GM12878 (cell line): ENCODE results near the gene AKAP14.
A peak's percentile ranks its signal among the peaks of the same experiment; 100 is the strongest.

Experiments used
- CEBPB ChIP-seq, 2 experiments: fragments of 150-350 bp in 1 of 2; IDR thresholded peaks; 2 replicates each; pipeline ENCODE4 v1.6.1; 2012 to 2014; ENCODE audit warnings: low read depth in 2 of 2, low read length in 2 of 2, borderline replicate concordance in 1 of 2, inconsistent platforms in 1 of 2
- CHD4 ChIP-seq: fragments of 200-600 bp; sonication (generic); IDR thresholded peaks from 2 replicates; pipeline ENCODE4 v1.6.1; 2016; ENCODE audit warnings: mild to moderate bottlenecking
- EZH2 ChIP-seq: IDR thresholded peaks from 2 replicates; pipeline ENCODE4 v1.6.1; 2012; ENCODE audit warnings: low read depth, mild to moderate bottlenecking, control low read depth, inconsistent platforms, low read length, borderline replicate concordance; ENCODE audit not compliant: control insufficient read depth
- GABPA ChIP-seq: IDR thresholded peaks from 2 replicates; pipeline ENCODE4 v1.6.1; 2014; ENCODE audit warnings: antibody characterized with exemption, low read depth, mild to moderate bottlenecking, inconsistent platforms
- HDGF ChIP-seq: fragments of 450-650 bp; IDR thresholded peaks from 2 replicates; pipeline ENCODE4 v1.6.1; 2016; ENCODE audit warnings: antibody characterized with exemption
- KDM1A ChIP-seq: fragments of 200-600 bp; sonication (generic); IDR thresholded peaks from 2 replicates; pipeline ENCODE4 v1.6.1; 2016; ENCODE audit warnings: borderline replicate concordance
- MXI1 ChIP-seq: fragments of 150-350 bp; IDR thresholded peaks from 2 replicates; pipeline ENCODE4 v1.6.1; 2011; ENCODE audit warnings: low read depth, mild to moderate bottlenecking, inconsistent platforms, low read length, improper control_type of control experiment
- POLR2AphosphoS2 ChIP-seq: IDR thresholded peaks from 2 replicates; pipeline ENCODE4 v1.6.1; 2011; ENCODE audit warnings: low read depth, mild to moderate bottlenecking, low read length, improper control_type of control experiment, moderate library complexity
- RFX5 ChIP-seq: IDR thresholded peaks from 2 replicates; pipeline ENCODE4 v1.6.1; 2011; ENCODE audit warnings: low read depth, low read length, improper control_type of control experiment
- YY1 ChIP-seq: IDR thresholded peaks from 2 replicates; pipeline ENCODE4 v1.6.1; 2011; ENCODE audit warnings: low read depth, mild to moderate bottlenecking, low read length
- ZNF24 ChIP-seq: fragments of 450-650 bp; IDR thresholded peaks from 2 replicates; pipeline ENCODE4 v1.6.1; 2017; ENCODE audit warnings: antibody characterized with exemption, mild to moderate bottlenecking
- TF ChIP-seq, protein P1 (sequence below): fragments of 150-350 bp; IDR thresholded peaks from 2 replicates; pipeline ENCODE4 v1.6.1; 2016; ENCODE audit warnings: low read depth, low read length
- TF ChIP-seq, protein P2 (sequence below), 3 experiments: IDR thresholded peaks in 2 of 3; conservative IDR thresholded peaks in 1 of 3; 2 replicates each; pipeline ENCODE4 v1.5.1; 2011; ENCODE audit warnings: low read depth in 3 of 3, low read length in 3 of 3, mild to moderate bottlenecking in 3 of 3, control low read depth in 2 of 3, moderate library complexity in 2 of 3, inconsistent platforms in 1 of 3, mixed read lengths in 1 of 3; ENCODE audit not compliant: control insufficient read depth in 2 of 3, insufficient read depth in 1 of 3; ENCODE audit errors: extremely low read depth in 1 of 3

DNA sequence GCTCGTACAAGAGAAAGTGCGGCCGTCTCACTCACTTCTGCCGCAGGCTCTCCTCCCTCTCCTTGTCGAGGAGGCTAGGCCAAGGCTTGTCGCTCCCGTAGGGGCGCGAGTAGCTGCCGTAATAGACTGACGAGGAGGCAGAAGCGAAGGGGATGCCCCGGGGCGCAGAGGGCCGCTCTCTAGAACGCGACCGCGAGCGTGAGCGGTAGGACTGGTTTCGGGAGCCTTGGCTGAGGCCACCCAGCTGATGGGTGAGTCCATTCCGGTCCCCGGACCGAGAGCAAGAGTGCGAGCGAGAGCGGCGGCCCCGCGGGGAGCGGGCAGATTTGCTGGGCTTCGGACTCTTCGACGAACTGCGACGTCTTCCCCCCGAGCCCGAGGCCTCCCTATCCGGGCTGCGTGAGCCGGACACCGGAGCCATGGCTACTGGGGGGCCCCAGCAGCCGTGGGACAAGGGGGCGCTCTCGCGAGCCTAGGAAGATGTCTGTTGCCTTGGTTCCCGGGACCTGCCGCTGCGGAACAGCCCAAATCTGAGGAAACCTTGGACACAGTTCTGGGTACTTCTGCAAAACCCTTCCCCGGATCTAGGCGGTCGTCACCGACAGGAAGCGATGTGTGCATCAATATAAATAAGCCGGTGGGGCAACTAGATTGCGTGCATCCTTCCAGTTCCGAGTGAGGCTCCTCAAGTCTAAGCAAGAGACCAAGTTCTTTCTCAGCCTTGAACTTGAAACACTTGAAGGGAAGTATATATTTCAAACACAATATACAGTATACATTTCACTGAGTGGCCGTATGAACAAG is 47.7 kb downstream of the AKAP14 start, which contains the start of gene NKAP:
- TF ChIP-seq, protein P1, sequence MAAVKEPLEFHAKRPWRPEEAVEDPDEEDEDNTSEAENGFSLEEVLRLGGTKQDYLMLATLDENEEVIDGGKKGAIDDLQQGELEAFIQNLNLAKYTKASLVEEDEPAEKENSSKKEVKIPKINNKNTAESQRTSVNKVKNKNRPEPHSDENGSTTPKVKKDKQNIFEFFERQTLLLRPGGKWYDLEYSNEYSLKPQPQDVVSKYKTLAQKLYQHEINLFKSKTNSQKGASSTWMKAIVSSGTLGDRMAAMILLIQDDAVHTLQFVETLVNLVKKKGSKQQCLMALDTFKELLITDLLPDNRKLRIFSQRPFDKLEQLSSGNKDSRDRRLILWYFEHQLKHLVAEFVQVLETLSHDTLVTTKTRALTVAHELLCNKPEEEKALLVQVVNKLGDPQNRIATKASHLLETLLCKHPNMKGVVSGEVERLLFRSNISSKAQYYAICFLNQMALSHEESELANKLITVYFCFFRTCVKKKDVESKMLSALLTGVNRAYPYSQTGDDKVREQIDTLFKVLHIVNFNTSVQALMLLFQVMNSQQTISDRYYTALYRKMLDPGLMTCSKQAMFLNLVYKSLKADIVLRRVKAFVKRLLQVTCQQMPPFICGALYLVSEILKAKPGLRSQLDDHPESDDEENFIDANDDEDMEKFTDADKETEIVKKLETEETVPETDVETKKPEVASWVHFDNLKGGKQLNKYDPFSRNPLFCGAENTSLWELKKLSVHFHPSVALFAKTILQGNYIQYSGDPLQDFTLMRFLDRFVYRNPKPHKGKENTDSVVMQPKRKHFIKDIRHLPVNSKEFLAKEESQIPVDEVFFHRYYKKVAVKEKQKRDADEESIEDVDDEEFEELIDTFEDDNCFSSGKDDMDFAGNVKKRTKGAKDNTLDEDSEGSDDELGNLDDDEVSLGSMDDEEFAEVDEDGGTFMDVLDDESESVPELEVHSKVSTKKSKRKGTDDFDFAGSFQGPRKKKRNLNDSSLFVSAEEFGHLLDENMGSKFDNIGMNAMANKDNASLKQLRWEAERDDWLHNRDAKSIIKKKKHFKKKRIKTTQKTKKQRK, result no peak
- TF ChIP-seq, protein P2, sequence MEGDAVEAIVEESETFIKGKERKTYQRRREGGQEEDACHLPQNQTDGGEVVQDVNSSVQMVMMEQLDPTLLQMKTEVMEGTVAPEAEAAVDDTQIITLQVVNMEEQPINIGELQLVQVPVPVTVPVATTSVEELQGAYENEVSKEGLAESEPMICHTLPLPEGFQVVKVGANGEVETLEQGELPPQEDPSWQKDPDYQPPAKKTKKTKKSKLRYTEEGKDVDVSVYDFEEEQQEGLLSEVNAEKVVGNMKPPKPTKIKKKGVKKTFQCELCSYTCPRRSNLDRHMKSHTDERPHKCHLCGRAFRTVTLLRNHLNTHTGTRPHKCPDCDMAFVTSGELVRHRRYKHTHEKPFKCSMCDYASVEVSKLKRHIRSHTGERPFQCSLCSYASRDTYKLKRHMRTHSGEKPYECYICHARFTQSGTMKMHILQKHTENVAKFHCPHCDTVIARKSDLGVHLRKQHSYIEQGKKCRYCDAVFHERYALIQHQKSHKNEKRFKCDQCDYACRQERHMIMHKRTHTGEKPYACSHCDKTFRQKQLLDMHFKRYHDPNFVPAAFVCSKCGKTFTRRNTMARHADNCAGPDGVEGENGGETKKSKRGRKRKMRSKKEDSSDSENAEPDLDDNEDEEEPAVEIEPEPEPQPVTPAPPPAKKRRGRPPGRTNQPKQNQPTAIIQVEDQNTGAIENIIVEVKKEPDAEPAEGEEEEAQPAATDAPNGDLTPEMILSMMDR (IDR thresholded peaks at IDR 0.05 in 2 of 3, conservative IDR thresholded peaks at IDR 0.05 in 1 of 3; ENCODE audit: control insufficient read depth in 2 of 3, extremely low read depth in 1 of 3, insufficient read depth in 1 of 3, low read depth in 3 of 3, low read length in 3 of 3), result no peak
- TF ChIP-seq HDGF, result no peak
- TF ChIP-seq ZNF24, result no peak
- TF ChIP-seq YY1, result peak; percentile 73
- peak; percentile 57; the same call in 1 of the 2 replicates for TF ChIP-seq POLR2AphosphoS2
- no peak for TF ChIP-seq MXI1
- no peak for TF ChIP-seq KDM1A
- peak; percentile 98 for TF ChIP-seq GABPA
- no peak for TF ChIP-seq RFX5
- no peak for TF ChIP-seq CHD4
- TF ChIP-seq CEBPB (IDR thresholded peaks at IDR 0.05; ENCODE audit: borderline replicate concordance in 1 of 2, low read depth in 2 of 2, low read length in 2 of 2), result no peak
- no peak for TF ChIP-seq EZH2
